HG03342 (cell line): Measurements from ENCODE around the gene KPNA2.
A peak's percentile ranks its signal among the peaks of the same experiment; 100 is the strongest.
"Not testable (repeated sequence)": the region's sequence is repeated elsewhere in the genome, so short reads cannot be mapped to it uniquely, and the experiment has no call there.

ENCODE experiments used
- ATAC-seq: cut with Tn5 transposase; IDR thresholded peaks from one replicate; pipeline ENCODE4 v1.9.1; 2021; ENCODE audit warnings: mild to moderate bottlenecking, moderate library complexity; ENCODE audit not compliant: unreplicated experiment

KPNA2 gene

GRCh38 chr17:68054296-68054900 lies 18.9 kb downstream of the KPNA2 start:
- no peak for ATAC-seq

- no peak for ATAC-seq
Measured at GRCh38 chr17:68057531-68057952, 22.0 kb downstream of the KPNA2 start.

GRCh38 chr17:68060336-68060735 lies 24.8 kb downstream of the KPNA2 start:
- no peak for ATAC-seq

DNA sequence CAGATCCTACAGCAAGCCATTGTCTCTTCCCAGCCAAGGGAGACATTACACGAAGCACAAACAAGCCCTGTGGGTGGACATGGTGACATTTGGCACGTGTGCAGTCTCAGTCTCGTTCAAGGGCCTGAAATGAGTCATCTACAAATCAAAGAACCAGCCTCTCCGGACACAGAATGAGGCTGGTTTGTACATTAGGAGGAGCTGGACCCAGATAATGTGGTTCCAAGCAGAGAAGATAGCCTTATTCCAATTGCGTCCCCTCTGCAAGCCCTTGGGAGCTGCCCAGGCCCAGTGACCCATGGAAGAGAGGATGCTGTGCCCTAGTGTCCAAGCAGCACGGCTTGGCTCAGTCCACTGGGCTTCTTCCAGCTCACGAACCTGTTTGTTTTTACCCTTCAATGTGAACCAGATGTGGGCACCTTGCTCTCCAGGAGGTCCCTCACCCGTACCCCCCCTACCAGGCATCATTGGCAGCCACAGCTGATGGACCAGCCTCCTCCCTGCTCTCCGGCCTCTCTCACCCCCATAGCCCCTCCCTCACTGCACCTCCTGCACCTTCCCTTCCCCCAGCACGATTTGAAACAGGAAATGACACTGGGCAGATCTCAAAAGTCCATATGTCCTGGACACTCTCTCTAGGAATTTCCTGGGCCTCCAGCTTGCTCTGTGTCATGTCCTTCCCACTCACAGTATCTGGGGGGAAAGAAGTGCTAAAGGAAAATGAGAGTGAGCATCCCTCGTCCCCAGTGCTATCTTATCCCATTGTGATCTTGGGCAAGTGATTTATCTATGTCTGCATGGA lies 26.2 kb downstream of the KPNA2 start:
- ATAC-seq = no peak

DNA sequence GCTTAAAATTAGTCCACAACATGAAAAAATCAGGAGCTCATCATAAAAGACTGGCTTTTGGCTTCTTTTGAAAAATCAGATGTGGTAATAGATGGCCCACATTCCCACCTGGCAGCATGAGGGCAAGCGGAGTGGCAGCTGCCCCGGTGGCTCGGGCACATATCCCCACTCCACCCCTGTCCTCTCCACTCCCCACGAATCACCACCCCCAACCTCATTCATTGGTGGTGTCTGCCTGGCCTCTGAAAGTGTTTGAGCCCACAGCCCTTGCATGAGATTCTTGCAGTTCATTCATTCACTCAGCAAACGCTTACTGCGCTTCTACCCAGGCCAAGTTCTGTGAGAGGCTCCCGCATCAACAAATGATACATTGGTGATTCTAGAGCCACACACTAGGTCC lies 29.8 kb downstream of the KPNA2 start:
- ATAC-seq = not testable (repeated sequence)

DNA sequence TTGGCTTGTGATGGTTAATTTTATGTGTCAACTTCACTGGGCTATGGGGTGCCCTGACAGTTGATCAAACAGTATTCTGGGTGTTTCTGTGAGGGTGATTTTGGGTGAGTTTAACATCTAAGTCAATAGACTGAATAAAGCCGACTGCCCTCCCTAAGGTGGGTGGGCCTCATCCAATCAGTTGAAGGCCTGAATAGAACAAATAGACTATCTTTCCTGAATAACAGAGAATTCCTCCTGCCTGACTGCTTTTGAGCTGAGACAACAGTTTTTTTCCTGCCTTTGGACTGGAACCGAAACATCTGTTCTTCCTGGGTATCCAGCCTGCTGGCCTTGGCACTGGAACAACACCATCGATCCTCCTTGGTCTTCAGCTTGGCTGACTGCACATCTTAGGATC lies 33.0 kb downstream of the KPNA2 start:
- not testable (repeated sequence) for ATAC-seq

GRCh38 chr17:68070582-68071444 lies 35.3 kb downstream of the KPNA2 start:
- not testable (repeated sequence) for ATAC-seq

DNA sequence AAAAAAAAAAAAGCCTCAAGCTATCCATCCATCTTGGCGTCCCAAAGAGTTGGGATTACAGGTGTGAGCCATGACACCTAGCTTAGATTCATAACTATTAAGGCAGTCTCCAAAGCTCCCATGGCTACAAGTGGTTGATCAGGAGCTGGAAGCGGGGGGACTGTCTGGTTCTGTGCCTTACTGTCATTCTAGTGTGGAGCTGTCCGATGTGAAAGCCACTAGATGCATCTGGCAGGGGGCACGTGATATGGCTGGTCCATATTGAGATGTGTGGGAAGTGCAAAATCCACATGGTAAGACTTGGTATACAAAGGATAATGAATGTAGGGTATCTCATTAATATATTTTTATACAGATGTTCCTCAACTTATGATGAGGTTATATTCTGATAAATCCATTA lies 38.7 kb downstream of the KPNA2 start:
- ATAC-seq = no peak

DNA sequence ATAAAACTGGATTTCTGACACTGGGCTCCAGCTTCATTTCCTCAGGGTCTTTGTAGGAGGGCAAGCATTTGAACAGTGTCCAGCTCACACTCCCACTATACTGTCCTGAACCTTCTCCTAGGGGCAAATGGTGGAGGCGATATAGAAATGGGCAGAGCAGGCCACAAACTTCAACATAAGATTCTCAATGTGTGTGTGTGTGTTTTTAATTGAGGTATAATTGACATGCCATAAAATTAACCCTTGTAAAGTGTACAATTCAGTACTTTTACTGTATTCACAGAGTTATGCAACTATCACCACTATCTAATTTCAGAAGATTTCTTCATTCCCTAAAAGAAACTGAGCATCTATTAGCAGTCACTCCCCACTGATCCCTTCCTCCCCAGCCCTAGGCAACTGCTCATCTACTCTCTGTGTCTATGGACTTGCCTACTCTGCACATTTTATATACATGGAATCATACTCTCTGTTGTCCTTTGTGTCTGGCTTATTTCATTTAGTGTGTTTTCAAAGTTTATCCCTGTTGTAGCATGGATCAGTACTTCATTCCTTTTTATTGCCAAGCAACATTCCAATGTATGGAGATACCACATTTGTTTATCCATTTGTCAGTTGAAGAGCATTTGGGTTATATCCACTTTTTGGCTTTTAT lies 40.5 kb downstream of the KPNA2 start:
- ATAC-seq = not testable (repeated sequence)

DNA sequence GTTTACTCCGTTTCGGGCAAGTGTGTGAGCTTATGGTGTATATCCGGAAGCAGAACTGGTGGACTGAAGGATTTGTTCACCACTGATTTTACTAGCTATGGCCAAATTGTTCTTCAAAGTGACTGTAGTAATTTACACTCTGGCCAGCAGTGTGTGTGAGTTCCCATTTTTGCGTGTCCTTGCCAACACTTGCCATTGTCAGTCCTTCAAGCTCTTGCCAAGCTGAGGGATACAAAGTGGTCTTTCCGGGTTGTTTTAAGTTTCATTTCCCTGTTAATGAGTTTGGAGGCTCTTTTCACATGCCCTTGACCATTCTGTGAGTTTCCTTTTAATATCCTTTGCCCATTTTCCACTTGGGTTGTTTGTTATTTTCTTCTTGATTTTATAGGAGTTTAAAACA lies 42.0 kb downstream of the KPNA2 start:
- ATAC-seq = not testable (repeated sequence)

DNA sequence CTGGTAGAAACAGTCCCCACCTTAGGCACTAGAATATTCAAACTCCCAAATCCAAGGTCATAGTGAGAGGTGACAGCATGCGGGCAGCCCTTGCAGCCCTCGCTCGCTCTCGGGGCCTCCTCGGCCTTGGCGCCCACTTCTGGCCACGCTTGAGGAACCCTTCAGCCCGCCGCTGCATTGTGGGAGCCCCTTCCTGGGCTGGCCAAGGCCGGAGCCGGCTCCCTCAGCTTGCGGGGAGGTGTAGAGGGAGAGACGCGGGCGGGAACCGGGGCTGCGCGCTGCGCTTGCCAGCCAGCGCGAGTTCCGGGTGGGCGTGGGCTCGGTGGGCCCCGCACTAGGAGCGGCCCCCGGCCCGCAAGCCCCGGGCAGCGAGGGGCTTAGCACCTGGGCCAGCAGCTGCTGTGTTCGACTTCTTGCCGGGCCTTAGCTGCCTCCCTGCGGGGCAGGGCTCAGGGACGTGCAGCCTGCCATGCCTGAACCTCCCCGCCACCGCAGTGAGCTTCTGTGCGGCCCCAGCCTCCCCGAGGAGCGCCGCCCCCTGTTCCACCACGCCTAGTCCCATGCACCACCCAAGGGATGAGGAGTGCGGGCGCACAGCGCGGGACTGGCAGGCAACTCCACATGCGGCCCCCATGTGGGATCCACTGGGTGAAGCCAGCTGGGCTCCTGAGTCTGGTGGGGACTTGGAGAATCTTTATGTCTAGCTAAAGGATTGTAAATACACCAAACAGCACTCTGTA lies 45.0 kb downstream of the KPNA2 start:
- no peak for ATAC-seq

- not testable (repeated sequence) for ATAC-seq
Measured at GRCh38 chr17:68081305-68082265, 46.0 kb downstream of the KPNA2 start.

- no peak for ATAC-seq
Measured at GRCh38 chr17:68085771-68086381, 50.3 kb downstream of the KPNA2 start.

DNA sequence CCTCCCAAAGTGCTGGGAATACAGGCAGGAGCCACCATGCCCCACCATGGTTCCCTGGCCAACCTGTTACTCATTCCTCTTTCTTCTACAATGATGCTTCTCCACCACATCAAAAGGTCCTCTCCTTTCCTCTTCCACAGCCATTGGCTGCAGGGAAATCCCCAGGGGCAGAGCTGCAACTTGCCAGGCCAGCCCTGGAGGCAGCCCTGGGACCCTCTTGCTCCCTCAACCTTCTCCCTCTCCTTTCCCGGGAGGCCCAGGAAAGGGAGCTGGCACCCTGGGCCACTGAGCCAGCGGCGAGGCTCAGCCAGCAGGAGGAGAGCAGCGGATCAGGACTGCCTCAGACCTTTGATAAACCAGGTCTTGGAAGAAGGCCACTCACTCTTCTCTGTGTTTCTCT lies 51.1 kb downstream of the KPNA2 start:
- ATAC-seq = peak; percentile 2

GRCh38 chr17:68087131-68087623 lies 51.6 kb downstream of the KPNA2 start:
- peak; percentile 52 for ATAC-seq

DNA sequence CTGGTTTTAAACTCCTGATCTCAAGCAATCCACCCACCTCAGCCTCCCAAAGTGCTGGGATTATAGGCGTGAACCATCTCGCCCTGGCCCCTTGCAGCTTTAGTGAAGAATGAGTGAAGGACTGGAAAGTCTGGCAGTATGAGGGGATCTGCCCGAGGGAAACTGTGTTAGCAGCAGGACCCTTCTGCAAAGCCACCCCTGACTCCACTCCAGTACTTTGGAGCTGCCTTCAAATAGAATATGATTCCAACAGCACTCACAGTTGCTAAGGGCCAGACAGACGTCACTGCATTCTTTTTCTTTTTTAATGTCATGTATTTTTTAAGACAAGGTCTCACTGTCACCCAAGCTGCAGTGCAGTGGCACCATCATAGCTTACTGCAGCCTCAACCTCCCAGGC lies 52.3 kb downstream of the KPNA2 start:
- no peak for ATAC-seq

- ATAC-seq = no peak
Measured at GRCh38 chr17:68089881-68090280, 54.3 kb downstream of the KPNA2 start.

GRCh38 chr17:68094481-68095078 lies 59.0 kb downstream of the KPNA2 start:
- ATAC-seq = no peak
